H9 (cell line): ENCODE data around the gene GRIFIN. TPM values are rescaled to one million over a fixed set of nuclear protein-coding genes. Genes with fewer than 3 reads are reported as not detected.

Experiments
- DNase-seq: peaks from one replicate; pipeline ENCODE4 v3.0.0-alpha.2; 2017
- H2AFZ ChIP-seq: one replicate; pipeline ENCODE4 v1.6.1; 2013; ENCODE audit warnings: mild to moderate bottlenecking, low read length, control low read depth, moderate library complexity
- H2AK5ac ChIP-seq: 2 replicates; pipeline ENCODE4 v1.6.1; 2013; ENCODE audit warnings: low read length, control low read depth, mixed read lengths; ENCODE audit not compliant: insufficient read length
- H2BK120ac ChIP-seq: one replicate; pipeline ENCODE4 v1.6.1; 2013; ENCODE audit warnings: low read depth, mild to moderate bottlenecking, low read length, control low read depth, inconsistent platforms; ENCODE audit not compliant: poor library complexity, severe bottlenecking
- H2BK12ac ChIP-seq: 2 replicates; pipeline ENCODE4 v1.6.1; 2013; ENCODE audit warnings: low read length, control low read depth, mixed read lengths, low read depth; ENCODE audit not compliant: insufficient read length
- H2BK15ac ChIP-seq: 2 replicates; pipeline ENCODE4 v1.6.1; 2013; ENCODE audit warnings: low read depth, low read length, control low read depth
- H2BK20ac ChIP-seq: one replicate; pipeline ENCODE4 v1.6.1; 2013; ENCODE audit warnings: low read depth, mild to moderate bottlenecking, low read length, control low read depth, inconsistent platforms; ENCODE audit not compliant: poor library complexity, severe bottlenecking
- H2BK5ac ChIP-seq: 2 replicates; pipeline ENCODE4 v1.6.1; 2013; ENCODE audit warnings: low read length, control low read depth, mixed read lengths; ENCODE audit not compliant: insufficient read length
- H3K14ac ChIP-seq: 2 replicates; pipeline ENCODE4 v1.6.1; 2013; ENCODE audit warnings: low read length, control low read depth; ENCODE audit not compliant: insufficient read depth
- H3K18ac ChIP-seq: 2 replicates; pipeline ENCODE4 v1.6.1; 2013; ENCODE audit warnings: low read depth, mild to moderate bottlenecking, mixed read lengths, low read length, control low read depth; ENCODE audit not compliant: insufficient read length
- H3K23ac ChIP-seq: 2 replicates; pipeline ENCODE4 v1.6.1; 2013; ENCODE audit warnings: low read length, control low read depth, mixed read lengths, low read depth; ENCODE audit not compliant: insufficient read length
- H3K23me2 ChIP-seq: 2 replicates; pipeline ENCODE4 v1.6.1; 2013; ENCODE audit warnings: low read depth, mild to moderate bottlenecking, mixed read lengths, low read length, control low read depth; ENCODE audit not compliant: insufficient read length, poor library complexity, severe bottlenecking
- H3K27ac ChIP-seq: 2 replicates; pipeline ENCODE4 v1.5.1; 2013; ENCODE audit warnings: low read length, control low read depth, mixed read lengths, low read depth; ENCODE audit not compliant: insufficient read length
- H3K27me3 ChIP-seq: 2 replicates; pipeline ENCODE4 v1.6.1; 2013; ENCODE audit warnings: low read length, control low read depth, inconsistent platforms; ENCODE audit not compliant: insufficient read depth
- H3K4ac ChIP-seq: 2 replicates; pipeline ENCODE4 v1.6.1; 2013; ENCODE audit warnings: low read depth, mild to moderate bottlenecking, control low read depth, inconsistent platforms, low read length, moderate library complexity
- H3K4me1 ChIP-seq: 2 replicates; pipeline ENCODE4 v1.6.1; 2013; ENCODE audit warnings: low read length, control low read depth, inconsistent platforms; ENCODE audit not compliant: insufficient read depth
- H3K4me2 ChIP-seq: 2 replicates; pipeline ENCODE4 v1.6.1; 2013; ENCODE audit warnings: low read length, control low read depth, mixed read lengths; ENCODE audit not compliant: insufficient read length, insufficient read depth
- H3K56ac ChIP-seq: 2 replicates; pipeline ENCODE4 v1.6.1; 2013; ENCODE audit warnings: low read depth, mild to moderate bottlenecking, mixed read lengths, low read length, control low read depth; ENCODE audit not compliant: insufficient read length
- H3K79me1 ChIP-seq: 2 replicates; pipeline ENCODE4 v1.6.1; 2013; ENCODE audit warnings: low read depth, mild to moderate bottlenecking, moderate library complexity, low read length, control low read depth, inconsistent platforms; ENCODE audit not compliant: insufficient read depth, poor library complexity, severe bottlenecking
- H3K79me2 ChIP-seq: 2 replicates; pipeline ENCODE4 v1.6.1; 2013; ENCODE audit warnings: low read length, control low read depth, inconsistent platforms; ENCODE audit not compliant: insufficient read depth
- H3K9ac ChIP-seq: 2 replicates; pipeline ENCODE4 v1.6.1; 2013; ENCODE audit warnings: low read length, control low read depth, mixed read lengths; ENCODE audit not compliant: insufficient read length; ENCODE audit errors: extremely low read depth
- H3K9me3 ChIP-seq: one replicate; pipeline ENCODE4 v1.6.1; 2013; ENCODE audit warnings: low read depth, low read length, inconsistent platforms; ENCODE audit not compliant: control insufficient read depth
- H3T11ph ChIP-seq: one replicate; pipeline ENCODE4 v1.6.1; 2013; ENCODE audit warnings: mild to moderate bottlenecking, low read length, control low read depth, inconsistent platforms
- H4K20me1 ChIP-seq: one replicate; pipeline ENCODE4 v1.6.1; 2013; ENCODE audit not compliant: control insufficient read depth, insufficient read length, insufficient read depth
- H4K5ac ChIP-seq: 2 replicates; pipeline ENCODE4 v1.6.1; 2013; ENCODE audit warnings: low read depth, mild to moderate bottlenecking, mixed read lengths, low read length, control low read depth; ENCODE audit not compliant: insufficient read length
- H4K8ac ChIP-seq: replicated peaks from 2 replicates; pipeline ENCODE4 v1.6.1; 2013; ENCODE audit warnings: low read length, control low read depth, mixed read lengths, low read depth; ENCODE audit not compliant: insufficient read length
- H4K91ac ChIP-seq: 2 replicates; pipeline ENCODE4 v1.6.1; 2013; ENCODE audit warnings: low read depth, mild to moderate bottlenecking, moderate library complexity, mixed read lengths, low read length, control low read depth; ENCODE audit not compliant: insufficient read length
- H3K27ac Mint-ChIP-seq, 3 experiments: 2 replicates in 2 of 3; 3 replicates in 1 of 3; pipeline ENCODE4 v1.8.0; 2020 to 2021; ENCODE audit warnings: mixed read lengths in 3 of 3, mild to moderate bottlenecking in 1 of 3, moderate library complexity in 1 of 3
- H3K27me3 Mint-ChIP-seq: 2 replicates; pipeline ENCODE4 v1.8.0; 2021; ENCODE audit warnings: low read depth, mild to moderate bottlenecking, moderate library complexity, mixed read lengths
- H3K36me3 Mint-ChIP-seq, 3 experiments: 2 replicates in 2 of 3; 3 replicates in 1 of 3; pipeline ENCODE4 v1.8.0; 2020 to 2021; ENCODE audit warnings: low read depth in 3 of 3, mixed read lengths in 3 of 3; ENCODE audit not compliant: insufficient read depth in 1 of 3
- H3K4me1 Mint-ChIP-seq, 2 experiments: 2 replicates each; pipeline ENCODE4 v1.8.0; 2020; ENCODE audit warnings: mixed read lengths in 2 of 2
- H3K4me3 Mint-ChIP-seq, 2 experiments: 2 replicates in 1 of 2; 3 replicates in 1 of 2; pipeline ENCODE4 v1.8.0; 2020 to 2021; ENCODE audit warnings: mild to moderate bottlenecking in 2 of 2, mixed read lengths in 2 of 2, moderate library complexity in 1 of 2
- H3K9me3 Mint-ChIP-seq, 2 experiments: 2 replicates in 1 of 2; 3 replicates in 1 of 2; pipeline ENCODE4 v1.8.0; 2020; ENCODE audit warnings: mild to moderate bottlenecking in 2 of 2, mixed read lengths in 2 of 2, moderate library complexity in 1 of 2
- WGBS: extraction: QIAGEN DNeasy Blood & Tissue Kit; methylation state at CpG from one replicate; pipeline ENCODE4 v1.1.7; 2013; ENCODE audit warnings: missing lambda C conversion rate, low lambda C conversion rate, mixed read lengths; ENCODE audit not compliant: insufficient read length; ENCODE audit errors: extremely low coverage; 5-methylcytosine and 5-hydroxymethylcytosine counted together
- total RNA-seq: library from RNA; stranded (reverse); gene quantifications from 2 replicates; pipeline ENCODE4 v1.2.1, GENCODE V29; 2021
- TF ChIP-seq, protein P1 (sequence below): fragments of 200-600 bp; sonication (generic); conservative IDR thresholded peaks from 3 replicates; pipeline ENCODE4 v1.8.0; 2021; ENCODE audit warnings: antibody characterized with exemption, mild to moderate bottlenecking

The GRIFIN gene
- total RNA-seq, 1 experiment from 2014 or later: not detected

DNA sequence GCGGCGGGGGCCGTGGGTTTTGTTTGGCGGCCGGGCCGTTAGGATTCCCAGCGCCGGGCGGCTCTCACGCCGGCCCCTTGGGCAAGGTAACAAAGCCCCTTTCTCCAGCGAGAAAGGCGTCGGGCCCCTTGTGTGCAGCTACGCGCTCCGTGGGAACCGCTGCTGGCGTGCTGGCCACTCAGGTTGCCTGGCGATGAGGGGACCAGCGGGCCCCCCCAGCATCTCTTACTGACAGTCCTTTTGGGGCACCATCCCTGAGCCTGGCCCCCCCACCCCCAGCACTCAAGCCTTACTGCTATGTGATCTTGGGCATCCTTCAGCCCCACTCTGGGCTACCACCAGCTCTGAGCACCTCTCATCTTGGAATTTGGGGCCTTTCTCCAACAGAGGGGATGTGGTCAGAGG, 45.1 kb upstream of the GRIFIN start:
- H3K27ac ChIP-seq: no peak overlapping the region

More for the DNA sequence above, 45.1 kb upstream of the GRIFIN start:
- Histone ChIP-seq H3K23ac (no peak overlapping the region), H3K79me1 (no peaks in the 10 kb centered on the region), H3K9me3 (no peaks in the 10 kb centered on the region), H3K4ac (no peak overlapping the region), H2BK20ac (no peak overlapping the region), H3K18ac (no peak overlapping the region), H2BK15ac (no peak overlapping the region), H3K4me1 (peaks cover 4% of the 10 kb centered on the region; the same call in 1 of the 2 replicates), H2AFZ (no peak overlapping the region), H4K8ac (no peak overlapping the region), H3K14ac (no peak overlapping the region), H2BK12ac (no peak overlapping the region), H4K91ac (no peak overlapping the region), H2BK5ac (no peak overlapping the region), H3K56ac (no peak overlapping the region), H3K9ac (no peak overlapping the region), H3K27me3 (no peaks in the 10 kb centered on the region; the same call in 1 of the 2 replicates), H3K79me2 (no peaks in the 10 kb centered on the region; the same call in 1 of the 2 replicates), H2AK5ac (no peak overlapping the region), H3K23me2 (peaks cover 13% of the 10 kb centered on the region), H4K5ac (no peak overlapping the region), H3T11ph (no peak overlapping the region), H3K4me2 (peak overlapping the region; percentile 63), H4K20me1 (no peaks in the 10 kb centered on the region), H2BK120ac (no peak overlapping the region)
- Mint-ChIP-seq H3K4me1 (peaks cover 44 to 53% of the 10 kb centered on the region in 2 experiments), H3K27ac (peak overlapping the region in 1 of 3 experiments; percentile 90; a peak in 1 of 7 replicates), H3K36me3 (peaks cover 0 to 12% (median 11%) of the 10 kb centered on the region in 3 experiments; a peak in 4 of 7 replicates), H3K4me3 (peak overlapping the region; percentile 50 to 74), H3K27me3 (peaks cover 26% of the 10 kb centered on the region), H3K9me3 (no peaks in the 10 kb centered on the region)
- DNase-seq: no peak
- TF ChIP-seq, protein P1, sequence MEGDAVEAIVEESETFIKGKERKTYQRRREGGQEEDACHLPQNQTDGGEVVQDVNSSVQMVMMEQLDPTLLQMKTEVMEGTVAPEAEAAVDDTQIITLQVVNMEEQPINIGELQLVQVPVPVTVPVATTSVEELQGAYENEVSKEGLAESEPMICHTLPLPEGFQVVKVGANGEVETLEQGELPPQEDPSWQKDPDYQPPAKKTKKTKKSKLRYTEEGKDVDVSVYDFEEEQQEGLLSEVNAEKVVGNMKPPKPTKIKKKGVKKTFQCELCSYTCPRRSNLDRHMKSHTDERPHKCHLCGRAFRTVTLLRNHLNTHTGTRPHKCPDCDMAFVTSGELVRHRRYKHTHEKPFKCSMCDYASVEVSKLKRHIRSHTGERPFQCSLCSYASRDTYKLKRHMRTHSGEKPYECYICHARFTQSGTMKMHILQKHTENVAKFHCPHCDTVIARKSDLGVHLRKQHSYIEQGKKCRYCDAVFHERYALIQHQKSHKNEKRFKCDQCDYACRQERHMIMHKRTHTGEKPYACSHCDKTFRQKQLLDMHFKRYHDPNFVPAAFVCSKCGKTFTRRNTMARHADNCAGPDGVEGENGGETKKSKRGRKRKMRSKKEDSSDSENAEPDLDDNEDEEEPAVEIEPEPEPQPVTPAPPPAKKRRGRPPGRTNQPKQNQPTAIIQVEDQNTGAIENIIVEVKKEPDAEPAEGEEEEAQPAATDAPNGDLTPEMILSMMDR: no peak
- WGBS: no CpG with 5 or more reads among the region's 21 CpGs
